WI38 (cell line): ENCODE results near the gene CADM2.

Source experiments
- H3K4me3 ChIP-seq: 2 replicates; pipeline ENCODE4 v1.5.1; 2011; ENCODE audit warnings: low read depth, mild to moderate bottlenecking, control low read depth, low read length
- CTCF ChIP-seq: IDR thresholded peaks from 2 replicates; pipeline ENCODE4 v1.5.1; 2012; ENCODE audit warnings: low read depth, mild to moderate bottlenecking, control low read depth, low read length

The CADM2 gene

GRCh38 chr3:85298032-85298431 is 339.2 kb downstream of the CADM2 start:
- no peak for TF ChIP-seq CTCF
- H3K4me3 ChIP-seq: no peak overlapping the region

GRCh38 chr3:85303156-85303555 is 344.4 kb downstream of the CADM2 start:
- no peak overlapping the region for H3K4me3 ChIP-seq
- TF ChIP-seq CTCF: no peak

GRCh38 chr3:85304360-85304964 is 345.7 kb downstream of the CADM2 start:
- no peak for TF ChIP-seq CTCF
- H3K4me3 ChIP-seq: no peak overlapping the region

GRCh38 chr3:85312331-85312730 is 353.5 kb downstream of the CADM2 start:
- no peak overlapping the region for H3K4me3 ChIP-seq
- TF ChIP-seq CTCF: no peak

- H3K4me3 ChIP-seq: no peak overlapping the region
- TF ChIP-seq CTCF: no peak
Observed at GRCh38 chr3:85313380-85313779, 354.6 kb downstream of the CADM2 start.

- TF ChIP-seq CTCF: no peak
- H3K4me3 ChIP-seq: no peak overlapping the region
Observed at GRCh38 chr3:85316252-85316651, 357.5 kb downstream of the CADM2 start.

GRCh38 chr3:85321892-85322291 is 363.1 kb downstream of the CADM2 start:
- TF ChIP-seq CTCF: no peak
- H3K4me3 ChIP-seq: no peak overlapping the region
